H1 (cell line): Measurements from ENCODE around the gene SESN1. TPM values are rescaled to one million over a fixed set of nuclear protein-coding genes. Genes with fewer than 3 reads are reported as not detected.

Experiments used
- CTCF ChIA-PET: fragments of 300-600 bp; sonication (Branson Sonifier 250); formaldehyde crosslinking; loops from one replicate; lab custom pipeline; 2021; ENCODE audit not compliant: partially characterized antibody; lab: Charles Lee
- POLR2A ChIA-PET: fragments of 300-600 bp; sonication (Branson Sonifier 250); formaldehyde crosslinking; loops from one replicate; lab custom pipeline; 2021; ENCODE audit warnings: inconsistent platforms; ENCODE audit not compliant: partially characterized antibody; lab: Charles Lee
- DNase-seq, 2 experiments: peaks; one replicate each; pipeline versions ENCODE4 v3.0.0 to v3.0.0-alpha.2; 2010 to 2022; ENCODE audit warnings: low spot score in 2 of 2, low read depth in 1 of 2, mixed read lengths in 1 of 2
- FAIRE-seq: peaks from 2 replicates; lab custom pipeline; 2011; peaks lifted over from hg19 to GRCh38; lab: Jason Lieb, UNC
- H2AFZ ChIP-seq: 2 replicates; pipeline ENCODE4 v1.8.1; 2012; ENCODE audit warnings: low read length, inconsistent platforms
- H2AK5ac ChIP-seq: 2 replicates; pipeline ENCODE4 v1.6.1; 2013; ENCODE audit warnings: low read depth, low read length
- H2BK120ac ChIP-seq: replicated peaks from 2 replicates; pipeline ENCODE3; 2013; ENCODE audit warnings: low read depth, low read length, inconsistent platforms
- H2BK12ac ChIP-seq: 2 replicates; pipeline ENCODE4 v1.6.1; 2013; ENCODE audit warnings: low read depth, low read length
- H2BK15ac ChIP-seq: 2 replicates; pipeline ENCODE4 v1.6.1; 2013; ENCODE audit warnings: low read length
- H2BK20ac ChIP-seq: 2 replicates; pipeline ENCODE4 v1.6.1; 2013; ENCODE audit warnings: low read length
- H2BK5ac ChIP-seq: 2 replicates; pipeline ENCODE4 v1.6.1; 2013; ENCODE audit warnings: low read depth, low read length
- H3K14ac ChIP-seq: 2 replicates; pipeline ENCODE4 v1.6.1; 2013; ENCODE audit warnings: inconsistent platforms; ENCODE audit not compliant: insufficient read length
- H3K18ac ChIP-seq: 2 replicates; pipeline ENCODE4 v1.6.1; 2013; ENCODE audit warnings: low read length; ENCODE audit errors: extremely low read depth
- H3K23ac ChIP-seq: 2 replicates; pipeline ENCODE4 v1.6.1; 2013; ENCODE audit warnings: inconsistent platforms; ENCODE audit not compliant: insufficient read length
- H3K23me2 ChIP-seq: 2 replicates; pipeline ENCODE4 v1.6.1; 2013; ENCODE audit warnings: low read depth, low read length
- H3K27ac ChIP-seq: 2 replicates; pipeline ENCODE4 v1.6.1; 2011; ENCODE audit warnings: low read depth, low read length, inconsistent platforms
- H3K27me3 ChIP-seq, 4 experiments: replicated peaks in 1 of 4; 1 replicate in 1 of 4; 2 replicates in 3 of 4; pipeline versions ENCODE4 v1.6.1 to v1.8.1; 2011 to 2013; ENCODE audit warnings: low read length in 3 of 4, mild to moderate bottlenecking in 3 of 4, inconsistent platforms in 2 of 4, mixed read lengths in 2 of 4, moderate library complexity in 1 of 4; ENCODE audit not compliant: control insufficient read depth in 3 of 4, insufficient read depth in 3 of 4; ENCODE audit errors: extremely low read depth in 1 of 4
- H3K36me3 ChIP-seq, 4 experiments: 2 replicates each; pipeline versions ENCODE4 v1.6.1 to v1.8.1; 2011 to 2013; ENCODE audit warnings: mild to moderate bottlenecking in 4 of 4, low read length in 3 of 4, moderate library complexity in 2 of 4, control low read depth in 1 of 4, inconsistent platforms in 1 of 4; ENCODE audit not compliant: insufficient read depth in 4 of 4, control insufficient read depth in 2 of 4
- H3K4ac ChIP-seq: replicated peaks from 2 replicates; pipeline ENCODE3; 2013; ENCODE audit warnings: low read length, low read depth, mixed read lengths, inconsistent platforms; ENCODE audit not compliant: insufficient read length
- H3K4me1 ChIP-seq, 4 experiments: replicated peaks in 1 of 4; 1 replicate in 1 of 4; 2 replicates in 3 of 4; pipeline versions ENCODE4 v1.6.1 to v1.8.1; 2011 to 2013; ENCODE audit warnings: low read length in 3 of 4, inconsistent platforms in 2 of 4, mixed read lengths in 1 of 4; ENCODE audit not compliant: insufficient read depth in 4 of 4, control insufficient read depth in 3 of 4
- H3K4me2 ChIP-seq, 2 experiments: 2 replicates each; pipeline versions ENCODE4 v1.6.1 to v1.8.1; 2011 to 2013; ENCODE audit warnings: low read depth in 2 of 2, low read length in 2 of 2, control low read depth in 1 of 2, inconsistent platforms in 1 of 2, mild to moderate bottlenecking in 1 of 2; ENCODE audit not compliant: insufficient read depth in 1 of 2
- H3K4me3 ChIP-seq, 4 experiments: fragments of 200-600, 300-600 bp in 1 of 4; sonication (generic), shearing (Covaris generic), sonication (Bioruptor Twin) in 1 of 4; 2 replicates each; pipeline versions ENCODE4 v1.5.1 to v1.8.1; 2011 to 2016; ENCODE audit warnings: low read length in 4 of 4, low read depth in 3 of 4, control low read depth in 2 of 4, inconsistent platforms in 2 of 4, mild to moderate bottlenecking in 2 of 4, mixed read lengths in 1 of 4, moderate library complexity in 1 of 4; ENCODE audit not compliant: insufficient read depth in 2 of 4; ENCODE audit errors: extremely low read depth in 1 of 4
- H3K56ac ChIP-seq: replicated peaks from 2 replicates; pipeline ENCODE3; 2013; ENCODE audit warnings: low read depth, mild to moderate bottlenecking, mixed read lengths, low read length, inconsistent platforms; ENCODE audit not compliant: insufficient read length
- H3K79me1 ChIP-seq: 2 replicates; pipeline ENCODE4 v1.6.1; 2013; ENCODE audit warnings: low read depth, low read length, control low read depth
- H3K79me2 ChIP-seq, 2 experiments: 2 replicates each; pipeline versions ENCODE4 v1.6.1 to v1.8.1; 2012 to 2013; ENCODE audit warnings: low read length in 2 of 2, mild to moderate bottlenecking in 2 of 2, inconsistent platforms in 1 of 2; ENCODE audit not compliant: insufficient read depth in 2 of 2, control insufficient read depth in 1 of 2
- H3K9ac ChIP-seq, 4 experiments: replicated peaks in 1 of 4; 1 replicate in 1 of 4; 2 replicates in 3 of 4; pipeline versions ENCODE4 v1.6.1 to v1.8.1; 2011 to 2013; ENCODE audit warnings: low read depth in 3 of 4, low read length in 3 of 4, control low read depth in 2 of 4, mild to moderate bottlenecking in 2 of 4, moderate library complexity in 2 of 4, inconsistent platforms in 1 of 4; ENCODE audit errors: extremely low read depth in 1 of 4
- H3K9me3 ChIP-seq, 2 experiments: 2 replicates each; pipeline versions ENCODE4 v1.6.1 to v1.8.1; 2012 to 2013; ENCODE audit warnings: mild to moderate bottlenecking in 2 of 2, moderate library complexity in 2 of 2, control low read depth in 1 of 2, inconsistent platforms in 1 of 2, low read depth in 1 of 2, low read length in 1 of 2, mixed read lengths in 1 of 2; ENCODE audit not compliant: insufficient read depth in 2 of 2
- H4K20me1 ChIP-seq, 2 experiments: replicated peaks in 1 of 2; 2 replicates each; pipeline versions ENCODE3 to v1.8.1; 2011 to 2013; ENCODE audit warnings: inconsistent platforms in 2 of 2, low read length in 2 of 2, mild to moderate bottlenecking in 1 of 2; ENCODE audit not compliant: insufficient read depth in 2 of 2, control insufficient read depth in 1 of 2
- H4K5ac ChIP-seq: 2 replicates; pipeline ENCODE4 v1.6.1; 2013; ENCODE audit warnings: low read length, low read depth, mixed read lengths, inconsistent platforms; ENCODE audit not compliant: insufficient read length
- H4K8ac ChIP-seq: 2 replicates; pipeline ENCODE4 v1.8.0; 2013; ENCODE audit warnings: mild to moderate bottlenecking, moderate library complexity, low read length, inconsistent platforms; ENCODE audit not compliant: insufficient read depth; ENCODE audit errors: extremely low read depth
- H4K91ac ChIP-seq: replicated peaks from 2 replicates; pipeline ENCODE3; 2013; ENCODE audit warnings: low read length, mixed read lengths, inconsistent platforms; ENCODE audit not compliant: insufficient read length
- EZH2 ChIP-seq: fragments of 200-600 bp; sonication (generic); IDR thresholded peaks from 2 replicates; pipeline ENCODE4 v1.7.1; 2012; ENCODE audit warnings: low read depth, mild to moderate bottlenecking, moderate library complexity, low read length, inconsistent platforms; ENCODE audit not compliant: severe bottlenecking
- POLR2A ChIP-seq, 2 experiments: IDR thresholded peaks; 1 replicate in 1 of 2; 2 replicates in 1 of 2; pipeline ENCODE4 v1.6.1; 2011; ENCODE audit warnings: low read depth in 2 of 2, low read length in 2 of 2, mild to moderate bottlenecking in 2 of 2; ENCODE audit errors: control extremely low read depth in 1 of 2
- SP2 ChIP-seq: IDR thresholded peaks from 2 replicates; pipeline ENCODE4 v1.6.1; 2012; ENCODE audit warnings: mild to moderate bottlenecking, low read length, inconsistent platforms
- SP4 ChIP-seq: IDR thresholded peaks from 2 replicates; pipeline ENCODE4 v1.6.1; 2012; ENCODE audit warnings: low read length, inconsistent platforms
- polyA plus RNA-seq, 7 experiments: library from polyadenylated mRNA; depleted of rRNA in 3 of 7; stranded (reverse) in 5 of 7; unstranded in 2 of 7; fragments of >200 nt in 5 of 7; fragments of 200-250 nt in 2 of 7; gene quantifications; 1 replicate in 5 of 7; 2 replicates in 1 of 7; 4 replicates in 1 of 7; pipeline versions ENCODE4 v1.2.1 to v1.2.3, GENCODE V29; 2011 to 2013; ENCODE audit warnings: missing spikeins in 2 of 7, mixed read lengths in 2 of 7
- total RNA-seq: library from RNA; stranded (reverse); fragmentation: NEBNext Ultra II Directional; extraction: Animal tissue kit (Norgen Biotek cat#: 25700); gene quantifications from 2 replicates; pipeline ENCODE4 v1.2.1, GENCODE V29; 2021
- TF ChIP-seq, protein P1 (sequence below), 3 experiments: IDR thresholded peaks; 1 replicate in 2 of 3; 2 replicates in 1 of 3; pipeline versions ENCODE4 v1.5.1 to v1.6.1; 2011; ENCODE audit warnings: low read length in 3 of 3, mild to moderate bottlenecking in 3 of 3, inconsistent platforms in 2 of 3, low read depth in 1 of 3, moderate library complexity in 1 of 3; ENCODE audit not compliant: insufficient read depth in 1 of 3; ENCODE audit errors: control extremely low read depth in 1 of 3

The SESN1 gene
- total and polyA plus RNA-seq, 2 of the 8 experiments (the other 6 are each of a cell fraction or from before 2014, with no cell fraction given): 12.8 to 15.6 TPM

DNA sequence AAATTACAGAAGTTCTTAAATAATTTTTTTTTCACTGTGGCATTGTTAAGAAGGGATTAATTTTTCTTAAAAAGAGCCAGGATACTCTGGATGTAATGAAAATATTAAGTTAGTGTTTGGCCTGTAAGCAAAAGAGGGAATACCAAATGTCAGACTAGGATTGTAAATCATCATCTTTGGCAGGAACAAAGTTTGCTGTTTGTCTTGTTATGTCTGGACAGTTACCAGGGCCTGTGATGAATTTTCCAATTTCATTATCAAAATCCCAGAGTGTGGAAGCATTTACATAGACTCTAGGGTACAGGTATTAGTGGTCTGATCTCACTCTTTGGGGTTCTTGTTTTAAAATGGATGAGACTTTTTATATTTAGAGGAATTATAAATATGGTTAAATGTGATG lies 26.8 kb upstream of the SESN1 start:
- Histone ChIP-seq H4K20me1 (no peaks in the 10 kb centered on the region), H3K4me1 (no peaks in the 10 kb centered on the region), H3K79me1 (no peaks in the 10 kb centered on the region), H3K79me2 (no peaks in the 10 kb centered on the region), H4K5ac (no peak overlapping the region), H3K56ac (no peak overlapping the region), H3K9me3 (no peaks in the 10 kb centered on the region), H3K36me3 (no peaks in the 10 kb centered on the region; a peak in 1 of 8 replicates), H4K91ac (no peak overlapping the region), H2BK12ac (no peak overlapping the region), H3K4me3 (no peak overlapping the region), H3K18ac (no peak overlapping the region), H4K8ac (no peak overlapping the region), H3K23me2 (no peaks in the 10 kb centered on the region), H3K4ac (no peak overlapping the region), H2AFZ (no peak overlapping the region), H2BK20ac (no peak overlapping the region), H3K4me2 (no peak overlapping the region), H3K27ac (no peak overlapping the region), H2BK120ac (no peak overlapping the region), H3K9ac (no peak overlapping the region), H3K23ac (no peak overlapping the region), H3K27me3 (no peaks in the 10 kb centered on the region), H2BK15ac (no peak overlapping the region), H3K14ac (no peak overlapping the region), H2AK5ac (no peak overlapping the region), H2BK5ac (no peak overlapping the region)
- DNase-seq (no peak), FAIRE-seq (no peak)
- CTCF ChIA-PET: no interaction called here
- POLR2A ChIA-PET: no interaction called here
- TF ChIP-seq EZH2 (no peak), SP2 (no peak), SP4 (no peak), POLR2A (IDR thresholded peaks at IDR 0.05; ENCODE audit: control extremely low read depth in 1 of 2, low read depth in 2 of 2, low read length in 2 of 2) (no peak)
- TF ChIP-seq, protein P1, sequence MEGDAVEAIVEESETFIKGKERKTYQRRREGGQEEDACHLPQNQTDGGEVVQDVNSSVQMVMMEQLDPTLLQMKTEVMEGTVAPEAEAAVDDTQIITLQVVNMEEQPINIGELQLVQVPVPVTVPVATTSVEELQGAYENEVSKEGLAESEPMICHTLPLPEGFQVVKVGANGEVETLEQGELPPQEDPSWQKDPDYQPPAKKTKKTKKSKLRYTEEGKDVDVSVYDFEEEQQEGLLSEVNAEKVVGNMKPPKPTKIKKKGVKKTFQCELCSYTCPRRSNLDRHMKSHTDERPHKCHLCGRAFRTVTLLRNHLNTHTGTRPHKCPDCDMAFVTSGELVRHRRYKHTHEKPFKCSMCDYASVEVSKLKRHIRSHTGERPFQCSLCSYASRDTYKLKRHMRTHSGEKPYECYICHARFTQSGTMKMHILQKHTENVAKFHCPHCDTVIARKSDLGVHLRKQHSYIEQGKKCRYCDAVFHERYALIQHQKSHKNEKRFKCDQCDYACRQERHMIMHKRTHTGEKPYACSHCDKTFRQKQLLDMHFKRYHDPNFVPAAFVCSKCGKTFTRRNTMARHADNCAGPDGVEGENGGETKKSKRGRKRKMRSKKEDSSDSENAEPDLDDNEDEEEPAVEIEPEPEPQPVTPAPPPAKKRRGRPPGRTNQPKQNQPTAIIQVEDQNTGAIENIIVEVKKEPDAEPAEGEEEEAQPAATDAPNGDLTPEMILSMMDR (IDR thresholded peaks at IDR 0.05; ENCODE audit: control extremely low read depth in 1 of 3, insufficient read depth in 1 of 3, low read depth in 1 of 3, low read length in 3 of 3): no peak
